ENCODE data around the gene SDK1. TPM values are rescaled to one million over a fixed set of nuclear protein-coding genes. Genes with fewer than 3 reads are reported as not detected.

SDK1 gene
- total and polyA plus RNA-seq, 2 donors (not counting 3 experiments of a cell fraction or from before 2014, with no cell fraction given) = 1.6 to 3.9 TPM

DNA sequence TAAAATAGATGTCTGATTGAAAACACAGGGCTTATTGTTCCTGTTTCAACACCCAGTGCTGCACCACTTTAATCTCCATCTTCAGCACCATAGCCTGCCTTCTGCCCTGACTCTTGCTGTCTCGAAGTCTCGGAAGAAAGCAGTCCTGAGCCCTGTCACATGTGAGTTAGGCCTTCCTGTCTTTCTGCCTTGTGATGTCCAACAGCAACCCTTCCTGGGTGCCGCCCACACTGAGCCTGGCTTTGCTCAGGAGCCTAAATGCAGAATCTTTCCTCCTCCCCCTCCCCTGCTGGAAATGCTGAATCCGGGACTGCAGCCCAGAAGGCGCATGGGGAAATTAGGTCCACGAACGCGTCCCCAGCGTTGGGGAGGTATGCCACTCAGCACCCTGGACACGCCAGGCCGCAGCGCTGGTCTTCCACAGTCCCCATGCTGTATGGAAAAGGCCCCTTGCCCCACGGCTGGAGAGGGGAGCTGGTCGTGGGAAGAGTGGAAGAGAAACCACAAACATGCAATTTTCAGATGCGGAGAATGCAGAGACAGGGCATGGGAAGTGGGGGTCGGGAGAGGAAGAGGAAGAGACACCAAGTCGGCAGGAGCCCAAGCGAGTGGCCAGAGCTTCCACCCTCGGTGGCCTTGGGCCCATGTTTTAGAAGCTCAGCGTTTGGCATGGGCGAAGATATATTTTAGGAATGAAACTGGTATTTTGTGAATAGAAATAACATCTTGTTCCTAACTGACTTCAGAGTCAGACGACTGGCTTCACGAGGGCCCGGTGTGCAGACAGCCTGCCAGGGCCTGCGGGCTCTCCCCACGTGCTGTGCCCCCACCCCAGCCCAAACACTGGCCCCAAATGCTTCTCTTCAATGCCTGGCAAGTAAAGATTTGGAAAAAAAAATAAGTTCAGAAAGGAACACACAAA is 724.9 kb downstream of the SDK1 start:
- no peak for DNase-seq (ENCODE audit: low read depth, low spot score)
- TF ChIP-seq, protein P1, sequence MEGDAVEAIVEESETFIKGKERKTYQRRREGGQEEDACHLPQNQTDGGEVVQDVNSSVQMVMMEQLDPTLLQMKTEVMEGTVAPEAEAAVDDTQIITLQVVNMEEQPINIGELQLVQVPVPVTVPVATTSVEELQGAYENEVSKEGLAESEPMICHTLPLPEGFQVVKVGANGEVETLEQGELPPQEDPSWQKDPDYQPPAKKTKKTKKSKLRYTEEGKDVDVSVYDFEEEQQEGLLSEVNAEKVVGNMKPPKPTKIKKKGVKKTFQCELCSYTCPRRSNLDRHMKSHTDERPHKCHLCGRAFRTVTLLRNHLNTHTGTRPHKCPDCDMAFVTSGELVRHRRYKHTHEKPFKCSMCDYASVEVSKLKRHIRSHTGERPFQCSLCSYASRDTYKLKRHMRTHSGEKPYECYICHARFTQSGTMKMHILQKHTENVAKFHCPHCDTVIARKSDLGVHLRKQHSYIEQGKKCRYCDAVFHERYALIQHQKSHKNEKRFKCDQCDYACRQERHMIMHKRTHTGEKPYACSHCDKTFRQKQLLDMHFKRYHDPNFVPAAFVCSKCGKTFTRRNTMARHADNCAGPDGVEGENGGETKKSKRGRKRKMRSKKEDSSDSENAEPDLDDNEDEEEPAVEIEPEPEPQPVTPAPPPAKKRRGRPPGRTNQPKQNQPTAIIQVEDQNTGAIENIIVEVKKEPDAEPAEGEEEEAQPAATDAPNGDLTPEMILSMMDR (IDR thresholded peaks at IDR 0.05; ENCODE audit: extremely low read depth in 1 of 2, insufficient read depth in 1 of 2, low read depth in 1 of 2, low read length in 2 of 2) = no peak
- TF ChIP-seq MYC (IDR thresholded peaks at IDR 0.05; ENCODE audit: low read depth, low read length) (no peak), JUN (IDR thresholded peaks at IDR 0.05; ENCODE audit: borderline replicate concordance, insufficient read depth, insufficient read length, low read depth) (no peak), POLR2AphosphoS5 (IDR thresholded peaks at IDR 0.05; ENCODE audit: insufficient read depth, low read depth, low read length) (no peak), GATA2 (IDR thresholded peaks at IDR 0.05; ENCODE audit: insufficient read depth, insufficient read length, low read depth, low read length) (no peak), POLR2A (IDR thresholded peaks at IDR 0.05; ENCODE audit: low read depth, low read length) (no peak), EZH2 (IDR thresholded peaks at IDR 0.05; ENCODE audit: borderline replicate concordance, low read depth, low read length, severe bottlenecking) (no peak), FOS (IDR thresholded peaks at IDR 0.05; ENCODE audit: borderline replicate concordance, insufficient read depth, low read length) (no peak)
- TF ChIP-seq, protein P2, sequence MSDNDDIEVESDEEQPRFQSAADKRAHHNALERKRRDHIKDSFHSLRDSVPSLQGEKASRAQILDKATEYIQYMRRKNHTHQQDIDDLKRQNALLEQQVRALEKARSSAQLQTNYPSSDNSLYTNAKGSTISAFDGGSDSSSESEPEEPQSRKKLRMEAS (IDR thresholded peaks at IDR 0.05; ENCODE audit: insufficient read depth, insufficient read length) = no peak
- H3K9me3 ChIP-seq (replicated peaks; ENCODE audit: control insufficient read depth, insufficient read depth, low read length) = no peaks in the 10 kb centered on the region
- H3K9me1 ChIP-seq (replicated peaks; ENCODE audit: control insufficient read depth, extremely low read depth, insufficient read depth, low read length) = no peaks in the 10 kb centered on the region
- no peak overlapping the region for H3K9ac ChIP-seq (replicated peaks; ENCODE audit: extremely low read depth, insufficient read depth, low read length)
- no peaks in the 10 kb centered on the region for H3K27me3 ChIP-seq (ENCODE audit: control insufficient read depth in 2 of 2, insufficient read depth in 2 of 2, low read length in 2 of 2)
- no peak overlapping the region for H3K27ac ChIP-seq (ENCODE audit: insufficient read depth, low read depth, low read length)
- POLR2A ChIA-PET = no interaction called here
- no peaks in the 10 kb centered on the region for H3K36me3 ChIP-seq (ENCODE audit: control insufficient read depth in 2 of 2, extremely low read depth in 1 of 2, insufficient read depth in 2 of 2, low read length in 2 of 2)
- BruUV-seq (replicated peaks) = no TSS peak
- no peaks in the 10 kb centered on the region for H3K4me1 ChIP-seq (ENCODE audit: control insufficient read depth, extremely low read depth, insufficient read depth, low read length)
- H3K79me2 ChIP-seq (ENCODE audit: control insufficient read depth, insufficient read depth, low read length) = no peaks in the 10 kb centered on the region
- H4K20me1 ChIP-seq (replicated peaks; ENCODE audit: control insufficient read depth, extremely low read depth, insufficient read depth, low read length) = no peaks in the 10 kb centered on the region
- no peak overlapping the region for H3K4me2 ChIP-seq (ENCODE audit: insufficient read depth, low read length)
- no peak overlapping the region for H2AFZ ChIP-seq (ENCODE audit: low read depth, low read length)
- H3K4me3 ChIP-seq (replicated peaks in 1 of 3; ENCODE audit: insufficient read depth in 1 of 3, low read depth in 1 of 3, low read length in 3 of 3) = no peak overlapping the region
- FAIRE-seq = no peak
- intact Hi-C loops (cut with micrococcal nuclease) (no loop called here), dilution Hi-C loops (cut with MboI; ENCODE audit: extremely low pct_ligation_motif_present, low sequenced_read_pairs) (no loop called here)
- CTCF ChIA-PET = no interaction called here

Measured in endothelial cell of umbilical vein (primary cell).